ENCODE data around the gene SPIN4.

Gene SPIN4

DNA sequence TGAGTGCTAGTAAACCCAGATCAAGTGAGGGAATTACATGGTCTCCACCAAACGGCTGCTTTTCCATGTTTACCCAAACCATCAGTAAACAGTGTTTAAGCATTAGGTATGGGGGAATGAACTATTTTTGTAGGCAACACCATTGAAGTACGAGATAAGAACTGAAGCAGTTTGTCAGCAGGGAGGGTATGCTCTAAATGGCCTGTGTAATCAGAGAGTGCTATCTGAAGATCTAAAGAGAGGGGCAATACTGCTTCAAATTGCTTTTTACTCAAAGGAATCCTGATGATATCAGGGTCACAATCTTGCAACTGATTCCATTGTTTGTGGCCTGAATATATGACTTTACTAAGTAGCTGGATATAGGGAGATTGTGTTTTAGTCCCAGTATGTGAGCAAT is 10.4 kb upstream of the SPIN4 start:
- no peak for TF ChIP-seq EZH2 (IDR thresholded peaks at IDR 0.05; ENCODE audit: borderline replicate concordance, low read length)
- TF ChIP-seq, protein P1, sequence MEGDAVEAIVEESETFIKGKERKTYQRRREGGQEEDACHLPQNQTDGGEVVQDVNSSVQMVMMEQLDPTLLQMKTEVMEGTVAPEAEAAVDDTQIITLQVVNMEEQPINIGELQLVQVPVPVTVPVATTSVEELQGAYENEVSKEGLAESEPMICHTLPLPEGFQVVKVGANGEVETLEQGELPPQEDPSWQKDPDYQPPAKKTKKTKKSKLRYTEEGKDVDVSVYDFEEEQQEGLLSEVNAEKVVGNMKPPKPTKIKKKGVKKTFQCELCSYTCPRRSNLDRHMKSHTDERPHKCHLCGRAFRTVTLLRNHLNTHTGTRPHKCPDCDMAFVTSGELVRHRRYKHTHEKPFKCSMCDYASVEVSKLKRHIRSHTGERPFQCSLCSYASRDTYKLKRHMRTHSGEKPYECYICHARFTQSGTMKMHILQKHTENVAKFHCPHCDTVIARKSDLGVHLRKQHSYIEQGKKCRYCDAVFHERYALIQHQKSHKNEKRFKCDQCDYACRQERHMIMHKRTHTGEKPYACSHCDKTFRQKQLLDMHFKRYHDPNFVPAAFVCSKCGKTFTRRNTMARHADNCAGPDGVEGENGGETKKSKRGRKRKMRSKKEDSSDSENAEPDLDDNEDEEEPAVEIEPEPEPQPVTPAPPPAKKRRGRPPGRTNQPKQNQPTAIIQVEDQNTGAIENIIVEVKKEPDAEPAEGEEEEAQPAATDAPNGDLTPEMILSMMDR (IDR thresholded peaks at IDR 0.05; ENCODE audit: low read length) = no peak
- Histone ChIP-seq H3K36me3 (ENCODE audit: insufficient read depth, low read length) (no peaks in the 10 kb centered on the region), H3K9me2 (ENCODE audit: low read depth, low read length) (no peaks in the 10 kb centered on the region), H3F3A (ENCODE audit: insufficient read depth, low read length) (no peaks in the 10 kb centered on the region), H3K27me3 (ENCODE audit: insufficient read depth, low read length) (no peaks in the 10 kb centered on the region), H3K4me2 (ENCODE audit: low read length) (no peak overlapping the region), H3K4me1 (ENCODE audit: insufficient read depth, low read length, severe bottlenecking) (no peaks in the 10 kb centered on the region), H3K9ac (ENCODE audit: low read length) (no peak overlapping the region), H3K27ac (ENCODE audit: low read depth, low read length, poor library complexity, severe bottlenecking) (no peak overlapping the region), H3K9me3 (ENCODE audit: low read length) (no peaks in the 10 kb centered on the region), H2AFZ (ENCODE audit: low read length) (no peak overlapping the region), H3K4me3 (ENCODE audit: low read depth, low read length, poor library complexity, severe bottlenecking) (no peak overlapping the region), H3K79me2 (ENCODE audit: insufficient read depth, low read length) (no peaks in the 10 kb centered on the region), H4K20me1 (ENCODE audit: insufficient read depth, low read length) (no peaks in the 10 kb centered on the region)

DNA sequence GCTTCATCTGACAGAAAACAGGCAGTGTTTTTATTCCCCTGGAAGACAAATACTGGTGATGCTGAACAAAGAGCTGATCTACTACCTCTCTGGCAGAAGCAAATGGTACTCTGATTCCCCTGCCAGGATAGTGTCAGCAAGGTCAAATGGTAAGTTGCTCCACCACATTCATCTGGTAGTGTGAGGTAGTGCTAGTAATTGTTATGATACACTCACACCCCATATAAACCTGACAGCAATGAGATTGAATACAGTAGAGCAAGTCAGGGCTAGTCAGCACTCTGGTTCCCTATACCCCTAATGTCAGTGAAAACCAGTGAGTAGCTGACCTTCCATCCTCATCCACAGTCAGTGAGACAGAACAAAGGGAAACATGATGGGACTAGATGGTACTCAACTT is 3.4 kb upstream of the SPIN4 start:
- Histone ChIP-seq H3K27me3 (ENCODE audit: insufficient read depth, low read length) (no peaks in the 10 kb centered on the region), H3K36me3 (ENCODE audit: insufficient read depth, low read length) (no peaks in the 10 kb centered on the region), H3F3A (ENCODE audit: insufficient read depth, low read length) (no peaks in the 10 kb centered on the region), H3K4me1 (ENCODE audit: insufficient read depth, low read length, severe bottlenecking) (peaks cover 7% of the 10 kb centered on the region), H3K4me3 (ENCODE audit: low read depth, low read length, poor library complexity, severe bottlenecking) (no peak overlapping the region), H4K20me1 (ENCODE audit: insufficient read depth, low read length) (no peaks in the 10 kb centered on the region), H3K79me2 (ENCODE audit: insufficient read depth, low read length) (peaks cover 7% of the 10 kb centered on the region), H3K4me2 (ENCODE audit: low read length) (no peak overlapping the region), H3K9me3 (ENCODE audit: low read length) (no peaks in the 10 kb centered on the region), H3K9ac (ENCODE audit: low read length) (no peak overlapping the region), H2AFZ (ENCODE audit: low read length) (no peak overlapping the region), H3K9me2 (ENCODE audit: low read depth, low read length) (no peaks in the 10 kb centered on the region), H3K27ac (ENCODE audit: low read depth, low read length, poor library complexity, severe bottlenecking) (no peak overlapping the region)
- TF ChIP-seq, protein P1 (IDR thresholded peaks at IDR 0.05; ENCODE audit: low read length) = no peak
- TF ChIP-seq EZH2 (IDR thresholded peaks at IDR 0.05; ENCODE audit: borderline replicate concordance, low read length) = no peak

DNA sequence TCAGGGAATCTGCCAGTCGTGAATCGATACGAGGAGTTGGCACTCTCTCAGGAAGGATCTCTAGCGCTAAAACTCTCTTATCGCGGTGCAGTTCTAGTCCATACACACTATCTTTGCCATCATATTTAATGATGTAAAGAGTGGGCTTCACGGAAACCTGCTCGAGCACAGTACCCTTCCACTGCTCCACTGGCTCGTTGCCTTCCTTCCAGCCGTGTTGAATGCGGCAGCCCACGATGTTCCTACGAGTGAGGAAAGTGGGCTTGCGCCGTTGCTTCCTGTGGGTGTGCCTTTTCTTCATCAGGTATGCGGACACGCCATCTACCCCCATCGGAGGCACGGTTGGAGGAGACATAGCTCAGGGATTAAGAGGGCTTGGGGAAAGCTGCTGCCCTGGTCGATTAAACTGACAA is 661 bp downstream of the SPIN4 start:
- Histone ChIP-seq H3K9ac (ENCODE audit: low read length) (peak overlapping the region; percentile 95), H3K79me2 (ENCODE audit: insufficient read depth, low read length) (peaks cover 30% of the 10 kb centered on the region), H3K27me3 (ENCODE audit: insufficient read depth, low read length) (no peaks in the 10 kb centered on the region), H3K4me1 (ENCODE audit: insufficient read depth, low read length, severe bottlenecking) (peaks cover 27% of the 10 kb centered on the region), H3K9me3 (ENCODE audit: low read length) (no peaks in the 10 kb centered on the region), H3K27ac (ENCODE audit: low read depth, low read length, poor library complexity, severe bottlenecking) (peak overlapping the region; percentile 88), H4K20me1 (ENCODE audit: insufficient read depth, low read length) (no peaks in the 10 kb centered on the region), H3K4me3 (ENCODE audit: low read depth, low read length, poor library complexity, severe bottlenecking) (peak overlapping the region; percentile 78), H3K4me2 (ENCODE audit: low read length) (peak overlapping the region; percentile 76), H3K36me3 (ENCODE audit: insufficient read depth, low read length) (no peaks in the 10 kb centered on the region), H3F3A (ENCODE audit: insufficient read depth, low read length) (no peaks in the 10 kb centered on the region), H3K9me2 (ENCODE audit: low read depth, low read length) (no peaks in the 10 kb centered on the region), H2AFZ (ENCODE audit: low read length) (no peak overlapping the region)
- TF ChIP-seq, protein P1 (IDR thresholded peaks at IDR 0.05; ENCODE audit: low read length) = no peak
- TF ChIP-seq EZH2 (IDR thresholded peaks at IDR 0.05; ENCODE audit: borderline replicate concordance, low read length) = no peak

All from OCI-LY1 (cell line).